Cardiac muscle cell (in vitro differentiated cells and primary cell): ENCODE measurements around the gene MYH9. TPM values are rescaled to one million over a fixed set of nuclear protein-coding genes. Genes with fewer than 3 reads are reported as not detected.

Experiments
- DNase-seq, 2 donors: peaks; one replicate each; pipeline versions ENCODE4 v3.0.0 to v3.0.0-alpha.2; 2010 to 2017; ENCODE audit warnings: low read depth in 1 of 2, low spot score in 1 of 2
- H3K27ac ChIP-seq: fragments of 200-600 bp; sonication (generic); 2 replicates; pipeline ENCODE4 v1.5.1; 2016
- H3K27me3 ChIP-seq: fragments of 200-600 bp; sonication (generic); 2 replicates; pipeline ENCODE4 v1.6.0; 2016; ENCODE audit warnings: control low read depth
- H3K36me3 ChIP-seq: fragments of 200-600 bp; sonication (generic); 2 replicates; pipeline ENCODE4 v1.5.1; 2016; ENCODE audit warnings: control low read depth
- H3K4me1 ChIP-seq: fragments of 200-600 bp; sonication (generic); 2 replicates; pipeline ENCODE4 v1.8.1; 2017; ENCODE audit warnings: low read depth, mild to moderate bottlenecking, mixed run types
- H3K4me3 ChIP-seq: fragments of 200-600 bp; sonication (generic); 2 replicates; pipeline ENCODE4 v1.5.1; 2016; ENCODE audit warnings: mild to moderate bottlenecking
- H3K9me3 ChIP-seq: fragments of 200-600 bp; sonication (generic); 2 replicates; pipeline ENCODE4 v1.5.1; 2017; ENCODE audit warnings: low read depth, mild to moderate bottlenecking, control low read depth
- polyA plus RNA-seq: library from polyadenylated mRNA; unstranded; fragments of >200 nt; fragmentation: Nextera tagmentation; extraction: Ambion mirVana; gene quantifications from 2 replicates; pipeline ENCODE4 v1.2.1, GENCODE V29; 2016
- total RNA-seq: library from RNA; depleted of rRNA; stranded (reverse); fragments of >200 nt; gene quantifications from 2 replicates; pipeline ENCODE4 v1.2.3, GENCODE V29; 2016
- TF ChIP-seq, protein P1 (sequence below): IDR thresholded peaks from 2 replicates; pipeline ENCODE4 v1.5.1; 2012; ENCODE audit warnings: low read depth, mild to moderate bottlenecking, low read length

Gene MYH9
- total and polyA plus RNA-seq, 2 experiments from 2014 or later, result 88.7 to 174 TPM

DNA sequence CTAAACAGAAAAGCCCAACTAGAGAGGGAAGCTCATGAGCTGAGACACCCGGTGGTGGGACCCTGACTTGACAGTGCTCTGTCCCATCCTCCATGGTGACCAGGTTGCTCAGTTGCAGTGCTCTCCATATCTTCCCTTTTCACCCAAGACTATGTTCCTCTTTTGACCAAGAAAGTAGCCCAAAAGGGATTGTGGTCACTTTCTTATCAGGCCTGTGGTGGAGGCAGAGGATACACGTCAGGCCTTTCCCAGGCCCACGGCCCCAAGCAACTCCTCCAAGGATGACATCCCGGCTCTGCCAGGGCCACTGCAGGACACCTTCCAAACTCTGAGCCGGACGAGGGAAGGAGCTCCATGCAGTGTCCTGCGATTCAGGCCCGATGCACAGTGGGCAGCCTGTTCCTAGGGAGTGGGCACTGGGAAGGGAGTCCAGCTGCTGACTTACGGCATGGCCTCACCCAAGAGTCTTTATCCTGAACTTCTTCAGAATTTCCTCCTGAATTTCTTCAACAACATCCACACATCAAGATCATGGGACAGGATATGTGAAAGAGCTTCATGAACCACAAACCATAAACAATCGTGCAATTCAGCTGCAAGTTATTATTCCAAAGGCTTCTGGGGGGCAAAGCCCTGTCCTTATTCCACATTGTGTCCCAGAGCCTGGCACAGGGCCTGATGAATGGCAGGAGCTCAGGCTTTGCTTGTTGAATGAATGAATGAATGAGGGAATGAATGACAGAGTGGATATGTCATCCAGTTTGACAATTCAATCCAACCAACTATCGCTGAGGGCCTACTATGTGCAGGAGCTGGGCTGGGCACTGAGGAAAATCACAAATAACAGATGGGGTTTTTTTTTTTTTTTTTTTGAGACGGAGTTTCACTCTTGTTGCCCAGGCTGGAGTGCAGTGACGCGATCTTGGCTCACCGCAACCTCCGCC lies 36.0 kb upstream of the MYH9 start:
- peaks cover 27% of the 10 kb centered on the region for H3K4me1 ChIP-seq
- H3K4me3 ChIP-seq, result no peak overlapping the region
- H3K36me3 ChIP-seq, result no peaks in the 10 kb centered on the region
- no peak overlapping the region for H3K27ac ChIP-seq
- TF ChIP-seq, protein P1, sequence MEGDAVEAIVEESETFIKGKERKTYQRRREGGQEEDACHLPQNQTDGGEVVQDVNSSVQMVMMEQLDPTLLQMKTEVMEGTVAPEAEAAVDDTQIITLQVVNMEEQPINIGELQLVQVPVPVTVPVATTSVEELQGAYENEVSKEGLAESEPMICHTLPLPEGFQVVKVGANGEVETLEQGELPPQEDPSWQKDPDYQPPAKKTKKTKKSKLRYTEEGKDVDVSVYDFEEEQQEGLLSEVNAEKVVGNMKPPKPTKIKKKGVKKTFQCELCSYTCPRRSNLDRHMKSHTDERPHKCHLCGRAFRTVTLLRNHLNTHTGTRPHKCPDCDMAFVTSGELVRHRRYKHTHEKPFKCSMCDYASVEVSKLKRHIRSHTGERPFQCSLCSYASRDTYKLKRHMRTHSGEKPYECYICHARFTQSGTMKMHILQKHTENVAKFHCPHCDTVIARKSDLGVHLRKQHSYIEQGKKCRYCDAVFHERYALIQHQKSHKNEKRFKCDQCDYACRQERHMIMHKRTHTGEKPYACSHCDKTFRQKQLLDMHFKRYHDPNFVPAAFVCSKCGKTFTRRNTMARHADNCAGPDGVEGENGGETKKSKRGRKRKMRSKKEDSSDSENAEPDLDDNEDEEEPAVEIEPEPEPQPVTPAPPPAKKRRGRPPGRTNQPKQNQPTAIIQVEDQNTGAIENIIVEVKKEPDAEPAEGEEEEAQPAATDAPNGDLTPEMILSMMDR, result no peak
- no peaks in the 10 kb centered on the region for H3K27me3 ChIP-seq
- peak in 1 of 2 donors; percentile 84 for DNase-seq
- H3K9me3 ChIP-seq, result no peaks in the 10 kb centered on the region

DNA sequence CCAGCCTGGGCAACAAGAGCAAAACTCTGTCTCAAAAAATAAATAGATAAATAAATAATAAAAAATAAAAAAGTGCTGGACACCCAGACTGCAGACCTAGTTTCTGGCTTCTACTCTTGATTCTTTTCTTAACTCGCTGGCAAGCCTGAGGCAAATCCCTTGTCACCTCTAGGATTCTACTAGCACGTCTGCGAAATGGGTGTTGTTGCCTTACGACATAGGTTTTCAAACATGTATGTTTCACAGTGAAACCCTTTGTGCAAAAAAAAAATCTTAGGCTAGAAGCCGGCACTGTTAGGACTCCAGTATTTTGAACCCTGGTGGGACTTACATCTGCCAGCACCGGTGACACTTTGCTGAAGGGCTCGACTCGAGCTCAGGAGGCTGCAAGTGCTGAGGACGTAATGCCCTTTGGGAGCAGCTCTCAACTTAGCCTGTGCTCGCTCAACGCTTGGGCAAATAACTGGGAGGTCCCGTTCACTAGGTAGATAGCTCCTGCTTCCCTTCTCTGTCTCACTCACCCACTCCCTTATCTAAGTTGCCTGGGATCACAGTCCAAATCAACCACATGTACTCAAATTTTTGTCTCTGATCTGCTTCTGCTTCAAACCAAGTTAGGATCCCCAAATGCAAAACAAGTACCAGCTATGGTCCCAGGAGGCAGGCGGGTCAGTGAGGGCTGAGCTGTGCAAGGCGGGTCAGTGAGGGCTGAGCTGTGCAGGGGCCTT lies 34.7 kb upstream of the MYH9 start:
- Histone ChIP-seq H3K4me3 (no peak overlapping the region), H3K27me3 (no peaks in the 10 kb centered on the region), H3K4me1 (peaks cover 27% of the 10 kb centered on the region), H3K36me3 (no peaks in the 10 kb centered on the region), H3K27ac (peak overlapping the region; percentile 41), H3K9me3 (no peaks in the 10 kb centered on the region)
- TF ChIP-seq, protein P1, result no peak
- DNase-seq, result no peak

DNA sequence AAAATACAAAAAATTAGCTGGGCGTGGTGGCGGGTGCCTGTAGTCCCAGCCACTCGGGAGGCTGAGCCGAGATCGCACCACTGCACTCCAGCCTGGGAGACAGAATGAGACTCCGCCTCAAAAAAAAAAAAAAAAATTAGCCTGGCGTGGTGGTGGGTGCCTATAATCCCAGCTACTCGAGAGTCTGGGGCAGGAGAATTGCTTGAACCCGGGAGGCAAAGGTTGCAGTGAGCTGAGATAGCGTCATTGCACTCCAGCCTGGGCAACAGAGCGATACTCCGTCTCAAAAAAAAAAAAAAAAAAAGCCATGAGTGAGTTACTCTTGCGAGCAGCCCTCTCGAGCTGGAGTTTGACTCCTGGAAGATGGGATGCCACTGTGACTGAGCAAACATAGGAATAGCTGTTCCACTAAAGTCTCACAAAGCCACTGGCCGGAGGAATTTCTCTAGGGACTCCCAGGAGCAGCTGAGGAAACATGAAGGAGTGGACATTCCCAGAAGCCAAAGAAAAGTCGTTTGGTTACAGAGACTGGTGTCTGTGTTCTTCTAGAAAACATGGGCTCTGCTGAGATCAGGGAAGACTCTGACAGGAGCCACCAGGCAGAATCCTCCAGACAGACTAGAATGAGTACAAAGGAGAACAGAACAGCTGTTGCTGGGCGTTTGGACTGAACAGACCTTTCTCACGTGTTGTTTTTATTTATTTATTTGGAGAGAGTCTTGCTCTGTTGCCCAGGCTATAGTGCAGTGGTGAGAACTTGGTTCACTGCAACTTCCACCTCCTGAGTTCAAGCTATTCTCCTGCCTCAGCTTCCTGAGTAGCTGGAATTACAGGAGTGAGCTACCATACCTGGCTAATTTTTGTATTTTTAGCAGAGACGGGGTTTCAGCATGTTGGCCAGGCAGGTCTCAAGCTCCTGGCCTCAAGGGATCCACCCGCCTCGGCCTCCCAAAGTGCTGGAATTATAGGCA lies 32.4 kb upstream of the MYH9 start:
- H3K4me1 ChIP-seq, result peaks cover 16% of the 10 kb centered on the region
- H3K27me3 ChIP-seq, result no peaks in the 10 kb centered on the region
- H3K4me3 ChIP-seq, result no peak overlapping the region
- TF ChIP-seq, protein P1, result no peak
- DNase-seq, result no peak
- H3K9me3 ChIP-seq, result no peaks in the 10 kb centered on the region
- peak overlapping the region; percentile 85 for H3K27ac ChIP-seq
- H3K36me3 ChIP-seq, result no peaks in the 10 kb centered on the region

DNA sequence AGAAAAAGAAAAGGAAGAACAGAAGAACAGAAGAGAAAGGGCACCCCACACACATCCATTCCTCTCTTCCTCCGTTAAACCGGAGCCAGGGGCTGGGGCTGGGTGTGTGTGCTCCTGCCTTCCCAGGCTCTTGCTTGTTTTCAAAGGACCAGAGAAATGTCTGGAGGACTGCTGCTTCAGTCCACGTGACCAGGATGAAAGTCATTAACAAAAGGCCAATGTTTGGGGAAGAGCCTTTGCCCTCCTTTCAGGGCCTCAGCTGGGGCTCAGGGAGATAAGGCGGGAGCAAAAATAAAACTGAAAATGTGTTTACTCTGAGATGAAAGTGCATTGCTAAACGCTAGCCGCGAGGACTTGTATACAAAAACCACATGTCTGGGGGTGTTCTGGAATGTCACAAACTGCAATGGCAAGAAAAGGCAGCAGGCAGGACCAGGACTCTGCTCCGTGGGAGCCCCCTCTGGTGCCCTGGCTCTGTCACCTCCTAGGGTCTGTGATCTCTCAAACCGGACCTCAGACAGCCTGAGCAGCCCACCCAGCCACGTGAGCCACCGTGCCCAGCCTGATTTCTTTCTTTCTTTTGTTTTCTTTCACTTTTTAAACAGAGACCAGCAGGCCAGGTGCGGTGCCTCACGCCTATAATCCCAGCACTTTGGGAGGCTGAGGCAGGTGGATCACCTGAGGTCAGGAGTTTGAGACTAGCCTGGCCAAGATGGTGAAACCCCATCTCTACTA lies 31.6 kb upstream of the MYH9 start:
- Histone ChIP-seq H3K4me1 (peaks cover 16% of the 10 kb centered on the region), H3K9me3 (no peaks in the 10 kb centered on the region), H3K36me3 (no peaks in the 10 kb centered on the region), H3K27me3 (no peaks in the 10 kb centered on the region), H3K27ac (peak overlapping the region; percentile 85), H3K4me3 (no peak overlapping the region)
- DNase-seq, result peak; percentile 54 to 88
- TF ChIP-seq, protein P1, result no peak
